Spinal cord (tissue), 10 donors: ENCODE data around the gene CPEB3. TPM values are rescaled to one million over a fixed set of nuclear protein-coding genes. Genes with fewer than 3 reads are reported as not detected.
"Not testable (repeated sequence)": the region's sequence is repeated elsewhere in the genome, so short reads cannot be mapped to it uniquely, and the experiment has no call there.

Experiments used
- DNase-seq, 6 donors: peaks; one replicate each; pipeline versions ENCODE4 v3.0.0 to v3.0.0-alpha.2; 2013 to 2015; ENCODE audit warnings: low spot score in 6 of 6, low read depth in 4 of 6
- H3K27ac ChIP-seq: one replicate; pipeline ENCODE4 v1.5.1; 2013; ENCODE audit warnings: low read depth, low read length, control low read depth
- H3K27me3 ChIP-seq: one replicate; pipeline ENCODE4 v1.6.1; 2013; ENCODE audit warnings: low read length; ENCODE audit not compliant: control insufficient read depth, insufficient read depth
- H3K36me3 ChIP-seq: one replicate; pipeline ENCODE4 v1.6.1; 2013; ENCODE audit warnings: low read length; ENCODE audit not compliant: control insufficient read depth, insufficient read depth
- H3K4me1 ChIP-seq: one replicate; pipeline ENCODE4 v1.6.1; 2013; ENCODE audit warnings: low read length; ENCODE audit not compliant: control insufficient read depth, insufficient read depth
- H3K4me3 ChIP-seq: one replicate; pipeline ENCODE4 v1.5.1; 2013; ENCODE audit warnings: low read depth, low read length, control low read depth
- H3K9me3 ChIP-seq: one replicate; pipeline ENCODE4 v1.6.1; 2013; ENCODE audit warnings: low read length; ENCODE audit not compliant: control insufficient read depth, insufficient read depth
- WGBS: methylation state at CpG from one replicate; pipeline ENCODE4 v1.1.5; 2013; ENCODE audit warnings: missing lambda C conversion rate; ENCODE audit not compliant: insufficient coverage; 5-methylcytosine and 5-hydroxymethylcytosine counted together
- polyA plus RNA-seq, 2 donors: library from polyadenylated mRNA; unstranded; fragments of 120-200 nt; gene quantifications; one replicate each; pipeline ENCODE4 v1.2.1, GENCODE V29; 2013; ENCODE audit not compliant: insufficient read length in 2 of 2
- total RNA-seq, 2 donors: library from RNA; depleted of rRNA in 1 of 2; stranded (reverse); fragments of 120-200 nt in 1 of 2; fragments of >200 nt in 1 of 2; gene quantifications; one replicate each; pipeline versions ENCODE4 v1.2.3 to v1.2.4, GENCODE V29; 2013 to 2014
- donor health status: healthy.

The CPEB3 gene
- total and polyA plus RNA-seq, 4 donors, result 9.0 to 29.3 (median 17.1) TPM

GRCh38 chr10:92121686-92122492 is 169.0 kb downstream of the CPEB3 start:
- H3K4me1 ChIP-seq, result no peaks in the 10 kb centered on the region
- no peak overlapping the region for H3K27ac ChIP-seq
- no peaks in the 10 kb centered on the region for H3K27me3 ChIP-seq
- no peaks in the 10 kb centered on the region for H3K36me3 ChIP-seq
- no peaks in the 10 kb centered on the region for H3K9me3 ChIP-seq
- DNase-seq, result no peak
- WGBS, result 70% methylated on average over 2 of the region's 3 CpGs
- H3K4me3 ChIP-seq, result no peak overlapping the region

- H3K27ac ChIP-seq, result no peak overlapping the region
- H3K27me3 ChIP-seq, result no peaks in the 10 kb centered on the region
- H3K36me3 ChIP-seq, result peaks cover 2% of the 10 kb centered on the region
- H3K9me3 ChIP-seq, result no peaks in the 10 kb centered on the region
- no peaks in the 10 kb centered on the region for H3K4me1 ChIP-seq
- no peak for DNase-seq
- H3K4me3 ChIP-seq, result no peak overlapping the region
Measured at GRCh38 chr10:92119340-92119739, 171.5 kb downstream of the CPEB3 start.

GRCh38 chr10:92114917-92115316 is 176.0 kb downstream of the CPEB3 start:
- not testable (repeated sequence) for H3K4me3 ChIP-seq, H3K9me3 ChIP-seq, H3K36me3 ChIP-seq, DNase-seq, H3K4me1 ChIP-seq, H3K27me3 ChIP-seq, H3K27ac ChIP-seq
- 91% methylated on average over 20 of the region's 30 CpGs for WGBS

- H3K4me3 ChIP-seq, result no peak overlapping the region
- H3K27ac ChIP-seq, result no peak overlapping the region
- no peaks in the 10 kb centered on the region for H3K27me3 ChIP-seq
- H3K4me1 ChIP-seq, result no peaks in the 10 kb centered on the region
- H3K9me3 ChIP-seq, result no peaks in the 10 kb centered on the region
- H3K36me3 ChIP-seq, result peaks cover 2% of the 10 kb centered on the region
- no peak for DNase-seq
- WGBS, result 100% methylated on average over 1 of the region's 4 CpGs
Measured at GRCh38 chr10:92113911-92114600, 176.8 kb downstream of the CPEB3 start.

- H3K4me3 ChIP-seq, result no peak overlapping the region
- H3K27me3 ChIP-seq, result no peaks in the 10 kb centered on the region
- 90% methylated on average over 1 of the region's 1 CpG for WGBS
- no peaks in the 10 kb centered on the region for H3K9me3 ChIP-seq
- DNase-seq, result no peak
- no peak overlapping the region for H3K27ac ChIP-seq
- H3K4me1 ChIP-seq, result no peaks in the 10 kb centered on the region
- H3K36me3 ChIP-seq, result peaks cover 2% of the 10 kb centered on the region
Measured at GRCh38 chr10:92112462-92112861, 178.4 kb downstream of the CPEB3 start.

- Histone ChIP-seq H3K27ac (no peak overlapping the region), H3K4me1 (no peaks in the 10 kb centered on the region), H3K27me3 (no peaks in the 10 kb centered on the region), H3K36me3 (peaks cover 2% of the 10 kb centered on the region), H3K9me3 (no peaks in the 10 kb centered on the region), H3K4me3 (no peak overlapping the region)
- no peak for DNase-seq
Measured at GRCh38 chr10:92111336-92111939, 179.4 kb downstream of the CPEB3 start.

GRCh38 chr10:92110039-92110794 is 180.7 kb downstream of the CPEB3 start:
- Histone ChIP-seq H3K36me3 (peaks cover 2% of the 10 kb centered on the region), H3K27me3 (no peaks in the 10 kb centered on the region), H3K4me1 (no peaks in the 10 kb centered on the region), H3K9me3 (no peaks in the 10 kb centered on the region), H3K27ac (no peak overlapping the region), H3K4me3 (no peak overlapping the region)
- no peak for DNase-seq
- WGBS, result 78% methylated on average over 3 of the region's 6 CpGs

GRCh38 chr10:92108747-92109146 is 182.1 kb downstream of the CPEB3 start:
- Histone ChIP-seq H3K4me3 (no peak overlapping the region), H3K36me3 (no peaks in the 10 kb centered on the region), H3K27ac (no peak overlapping the region), H3K4me1 (no peaks in the 10 kb centered on the region), H3K9me3 (no peaks in the 10 kb centered on the region), H3K27me3 (no peaks in the 10 kb centered on the region)
- WGBS, result 44% methylated on average over 2 of the region's 2 CpGs
- no peak for DNase-seq

GRCh38 chr10:92108120-92108519 is 182.8 kb downstream of the CPEB3 start:
- no peak for DNase-seq
- Histone ChIP-seq H3K27me3 (no peaks in the 10 kb centered on the region), H3K36me3 (no peaks in the 10 kb centered on the region), H3K27ac (no peak overlapping the region), H3K4me3 (no peak overlapping the region), H3K4me1 (no peaks in the 10 kb centered on the region), H3K9me3 (no peaks in the 10 kb centered on the region)
